Suprapubic skin (tissue), 4 donors: ENCODE data around the gene ACE. TPM values are rescaled to one million over a fixed set of nuclear protein-coding genes. Genes with fewer than 3 reads are reported as not detected.

ENCODE experiments used
- DNase-seq, 2 donors: peaks; one replicate each; pipeline ENCODE4 v3.0.0-alpha.2; 2019; ENCODE audit warnings: low spot score in 2 of 2
- H3K27ac ChIP-seq: fragments of 200-600 bp; sonication (generic); one replicate; pipeline ENCODE4 v1.5.1; 2019
- H3K27me3 ChIP-seq: fragments of 200-600 bp; sonication (generic); one replicate; pipeline ENCODE4 v1.5.1; 2019
- H3K36me3 ChIP-seq: fragments of 200-600 bp; sonication (generic); one replicate; pipeline ENCODE4 v1.5.1; 2019
- H3K4me1 ChIP-seq: fragments of 200-600 bp; sonication (generic); one replicate; pipeline ENCODE4 v1.5.1; 2019
- H3K4me3 ChIP-seq: fragments of 200-600 bp; sonication (generic); one replicate; pipeline ENCODE4 v1.5.1; 2019; ENCODE audit warnings: mild to moderate bottlenecking
- H3K9me3 ChIP-seq: fragments of 200-600 bp; sonication (generic); one replicate; pipeline ENCODE4 v1.5.1; 2019
- EP300 ChIP-seq: sonication (generic); formaldehyde crosslinking; IDR thresholded peaks from one replicate; pipeline ENCODE4 v1.6.1; 2017; ENCODE audit warnings: antibody characterized with exemption
- POLR2A ChIP-seq, 2 donors: fragments of 450-650 bp; IDR thresholded peaks; one replicate each; pipeline ENCODE4 v1.6.1; 2017; ENCODE audit warnings: antibody characterized with exemption in 2 of 2, mild to moderate bottlenecking in 2 of 2, moderate library complexity in 2 of 2
- POLR2AphosphoS5 ChIP-seq, 3 donors: sonication (generic); formaldehyde crosslinking; IDR thresholded peaks; one replicate each; pipeline ENCODE4 v1.6.1; 2017; ENCODE audit warnings: antibody characterized with exemption in 3 of 3
- WGBS: methylation state at CpG from one replicate; pipeline ENCODE4 v1.1.5; 2018; 5-methylcytosine and 5-hydroxymethylcytosine counted together
- total RNA-seq, 4 donors: library from RNA; depleted of rRNA; stranded (reverse); fragments of >200 nt; gene quantifications; one replicate each; pipeline ENCODE4 v1.1.0, GENCODE V29; 2016
- TF ChIP-seq, protein P1 (sequence below), 2 donors: fragments of 200-600 bp in 1 of 2; fragments of 450-650 bp in 1 of 2; sonication (generic) in 1 of 2; IDR thresholded peaks; one replicate each; pipeline ENCODE4 v1.5.1; 2016 to 2019; ENCODE audit warnings: antibody characterized with exemption in 2 of 2, mild to moderate bottlenecking in 1 of 2, moderate library complexity in 1 of 2

The ACE gene
- total RNA-seq, 4 donors from 2014 or later, result 0.79 to 6.3 (median 4.0) TPM

DNA sequence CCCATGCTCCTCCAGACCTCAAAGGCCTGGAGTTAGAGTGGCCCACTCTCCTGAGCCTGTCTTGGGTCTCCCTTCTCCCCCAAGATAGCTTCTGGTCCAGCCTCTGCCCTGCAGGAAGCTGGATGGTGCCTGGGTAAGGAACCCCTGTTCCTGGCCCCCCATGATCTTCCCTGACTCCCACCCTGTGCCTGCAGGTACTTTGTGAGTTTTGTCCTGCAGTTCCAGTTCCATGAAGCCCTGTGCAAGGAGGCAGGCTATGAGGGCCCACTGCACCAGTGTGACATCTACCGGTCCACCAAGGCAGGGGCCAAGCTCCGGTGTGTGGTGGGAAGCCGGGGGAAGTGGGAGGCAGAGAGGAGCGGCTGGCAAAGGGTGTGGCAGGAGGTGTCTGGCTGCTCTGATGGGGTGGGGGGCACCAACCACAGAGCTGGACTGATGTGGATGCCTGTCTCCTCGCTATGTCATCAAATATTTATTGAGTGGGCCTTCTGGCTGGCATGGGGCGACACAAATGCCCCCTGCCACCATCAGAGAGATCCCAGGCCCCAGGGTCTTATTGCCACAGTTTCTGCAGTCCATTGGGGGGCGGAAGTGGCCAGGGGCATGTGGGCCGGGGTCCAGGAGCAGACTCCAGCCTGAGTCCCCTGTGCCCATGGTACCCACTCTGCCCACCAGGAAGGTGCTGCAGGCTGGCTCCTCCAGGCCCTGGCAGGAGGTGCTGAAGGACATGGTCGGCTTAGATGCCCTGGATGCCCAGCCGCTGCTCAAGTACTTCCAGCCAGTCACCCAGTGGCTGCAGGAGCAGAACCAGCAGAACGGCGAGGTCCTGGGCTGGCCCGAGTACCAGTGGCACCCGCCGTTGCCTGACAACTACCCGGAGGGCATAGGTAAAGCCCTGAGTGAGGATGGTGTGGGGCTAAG lies 7.1 kb downstream of the ACE start:
- no peaks in the 10 kb centered on the region for H3K27me3 ChIP-seq
- WGBS, result no CpG with 5 or more reads among the region's 16 CpGs
- peaks cover 4% of the 10 kb centered on the region for H3K36me3 ChIP-seq
- H3K4me3 ChIP-seq, result no peak overlapping the region
- H3K9me3 ChIP-seq, result no peaks in the 10 kb centered on the region
- no peak for TF ChIP-seq POLR2A (IDR thresholded peaks at IDR 0.05)
- TF ChIP-seq EP300, result no peak
- no peak for TF ChIP-seq POLR2AphosphoS5 (IDR thresholded peaks at IDR 0.05)
- TF ChIP-seq, protein P1, sequence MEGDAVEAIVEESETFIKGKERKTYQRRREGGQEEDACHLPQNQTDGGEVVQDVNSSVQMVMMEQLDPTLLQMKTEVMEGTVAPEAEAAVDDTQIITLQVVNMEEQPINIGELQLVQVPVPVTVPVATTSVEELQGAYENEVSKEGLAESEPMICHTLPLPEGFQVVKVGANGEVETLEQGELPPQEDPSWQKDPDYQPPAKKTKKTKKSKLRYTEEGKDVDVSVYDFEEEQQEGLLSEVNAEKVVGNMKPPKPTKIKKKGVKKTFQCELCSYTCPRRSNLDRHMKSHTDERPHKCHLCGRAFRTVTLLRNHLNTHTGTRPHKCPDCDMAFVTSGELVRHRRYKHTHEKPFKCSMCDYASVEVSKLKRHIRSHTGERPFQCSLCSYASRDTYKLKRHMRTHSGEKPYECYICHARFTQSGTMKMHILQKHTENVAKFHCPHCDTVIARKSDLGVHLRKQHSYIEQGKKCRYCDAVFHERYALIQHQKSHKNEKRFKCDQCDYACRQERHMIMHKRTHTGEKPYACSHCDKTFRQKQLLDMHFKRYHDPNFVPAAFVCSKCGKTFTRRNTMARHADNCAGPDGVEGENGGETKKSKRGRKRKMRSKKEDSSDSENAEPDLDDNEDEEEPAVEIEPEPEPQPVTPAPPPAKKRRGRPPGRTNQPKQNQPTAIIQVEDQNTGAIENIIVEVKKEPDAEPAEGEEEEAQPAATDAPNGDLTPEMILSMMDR (IDR thresholded peaks at IDR 0.05), result no peak
- peaks cover 2% of the 10 kb centered on the region for H3K4me1 ChIP-seq
- DNase-seq, result no peak
- no peak overlapping the region for H3K27ac ChIP-seq

DNA sequence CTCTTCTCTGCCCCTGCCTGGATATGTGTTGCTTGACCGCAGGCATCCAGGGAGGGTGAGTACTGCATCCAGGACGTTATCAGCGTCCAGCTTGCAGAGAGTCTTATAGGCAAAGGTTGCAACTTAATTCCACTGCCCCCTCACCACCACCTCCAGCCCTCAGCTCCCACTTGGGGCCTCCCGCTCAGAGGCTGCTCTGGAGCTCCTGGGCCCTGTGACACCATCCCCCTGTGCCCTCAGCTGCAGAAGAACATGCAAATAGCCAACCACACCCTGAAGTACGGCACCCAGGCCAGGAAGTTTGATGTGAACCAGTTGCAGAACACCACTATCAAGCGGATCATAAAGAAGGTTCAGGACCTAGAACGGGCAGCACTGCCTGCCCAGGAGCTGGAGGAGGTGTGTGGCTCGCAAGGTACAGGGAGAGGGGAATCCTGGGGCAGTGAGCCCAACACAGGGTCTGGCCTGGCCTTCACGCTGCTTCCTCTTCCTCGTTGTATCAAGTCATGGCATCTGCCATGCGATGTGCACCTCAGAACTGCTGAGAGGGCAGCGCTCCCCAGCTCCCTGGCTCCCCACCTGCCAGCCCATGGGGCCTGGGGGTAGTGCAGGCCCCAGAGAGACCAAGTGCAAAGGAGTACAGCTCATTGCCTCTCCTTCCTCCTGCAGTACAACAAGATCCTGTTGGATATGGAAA lies 9.6 kb downstream of the ACE start:
- WGBS, result 74% methylated on average over 11 of the region's 12 CpGs
- peaks cover 4% of the 10 kb centered on the region for H3K36me3 ChIP-seq
- no peaks in the 10 kb centered on the region for H3K27me3 ChIP-seq
- no peaks in the 10 kb centered on the region for H3K9me3 ChIP-seq
- H3K4me1 ChIP-seq, result no peaks in the 10 kb centered on the region
- no peak for DNase-seq
- H3K27ac ChIP-seq, result no peak overlapping the region
- H3K4me3 ChIP-seq, result no peak overlapping the region
- TF ChIP-seq EP300, result no peak
- no peak for TF ChIP-seq POLR2AphosphoS5 (IDR thresholded peaks at IDR 0.05)
- no peak for TF ChIP-seq POLR2A (IDR thresholded peaks at IDR 0.05)
- TF ChIP-seq, protein P1 (IDR thresholded peaks at IDR 0.05), result no peak

DNA sequence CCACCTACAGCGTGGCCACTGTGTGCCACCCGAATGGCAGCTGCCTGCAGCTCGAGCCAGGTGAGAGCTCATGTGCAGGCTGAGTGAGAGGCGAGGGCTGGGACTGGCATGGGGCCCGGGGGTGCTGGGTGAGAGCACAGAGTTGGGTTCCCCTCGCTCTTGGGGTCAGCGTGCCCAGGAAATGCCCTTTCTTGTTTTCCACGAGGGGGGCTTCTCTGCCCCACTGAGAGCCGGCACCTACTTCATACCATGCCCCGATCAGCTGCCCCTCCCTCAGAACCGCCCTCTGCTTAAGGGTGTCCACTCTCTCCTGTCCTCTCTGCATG lies 10.1 kb downstream of the ACE start:
- no peak overlapping the region for H3K4me3 ChIP-seq
- H3K27ac ChIP-seq, result no peak overlapping the region
- TF ChIP-seq EP300, result no peak
- TF ChIP-seq, protein P1 (IDR thresholded peaks at IDR 0.05), result no peak
- TF ChIP-seq POLR2A (IDR thresholded peaks at IDR 0.05), result no peak
- TF ChIP-seq POLR2AphosphoS5 (IDR thresholded peaks at IDR 0.05), result no peak
- H3K36me3 ChIP-seq, result peaks cover 4% of the 10 kb centered on the region
- H3K27me3 ChIP-seq, result no peaks in the 10 kb centered on the region
- DNase-seq, result no peak
- no peaks in the 10 kb centered on the region for H3K4me1 ChIP-seq
- no peaks in the 10 kb centered on the region for H3K9me3 ChIP-seq
- 96% methylated on average over 4 of the region's 11 CpGs for WGBS

DNA sequence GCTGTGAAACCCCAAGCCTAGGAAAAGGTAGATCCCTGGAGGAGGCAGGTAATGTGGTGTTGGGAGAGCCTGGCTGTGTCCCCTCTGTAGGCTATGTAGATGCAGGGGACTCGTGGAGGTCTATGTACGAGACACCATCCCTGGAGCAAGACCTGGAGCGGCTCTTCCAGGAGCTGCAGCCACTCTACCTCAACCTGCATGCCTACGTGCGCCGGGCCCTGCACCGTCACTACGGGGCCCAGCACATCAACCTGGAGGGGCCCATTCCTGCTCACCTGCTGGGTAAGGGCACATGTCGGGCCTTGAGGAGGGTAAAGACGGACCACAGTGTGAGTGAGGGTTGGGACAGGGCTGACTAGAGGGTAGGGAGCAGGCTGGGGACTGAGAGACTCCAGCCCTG lies 12.0 kb downstream of the ACE start:
- Histone ChIP-seq H3K36me3 (peaks cover 4% of the 10 kb centered on the region), H3K4me3 (no peak overlapping the region), H3K4me1 (no peaks in the 10 kb centered on the region), H3K27me3 (no peaks in the 10 kb centered on the region), H3K27ac (no peak overlapping the region), H3K9me3 (no peaks in the 10 kb centered on the region)
- DNase-seq, result no peak
- 91% methylated on average over 6 of the region's 10 CpGs for WGBS
- TF ChIP-seq POLR2A (IDR thresholded peaks at IDR 0.05) (no peak), POLR2AphosphoS5 (IDR thresholded peaks at IDR 0.05) (no peak), EP300 (no peak)
- TF ChIP-seq, protein P1 (IDR thresholded peaks at IDR 0.05), result no peak

DNA sequence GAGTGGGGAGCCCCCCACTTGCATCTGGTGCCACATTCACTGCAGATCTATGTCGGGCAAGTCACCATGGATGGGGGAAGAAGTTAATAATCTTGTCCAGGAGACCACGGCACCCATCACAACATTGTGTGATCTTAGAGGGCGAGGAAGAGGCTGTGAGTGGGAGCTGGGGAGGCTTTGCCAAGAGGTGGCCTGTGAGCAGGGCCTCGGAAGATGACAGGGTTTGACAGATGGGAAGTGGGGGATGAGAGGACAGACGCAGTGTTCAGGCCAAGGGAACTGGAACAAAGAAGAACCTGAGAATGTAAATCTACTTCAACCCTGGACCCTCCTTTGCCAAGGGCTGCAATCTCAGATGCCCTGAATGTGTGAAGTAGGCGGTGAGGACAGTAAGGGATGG lies 12.4 kb downstream of the ACE start:
- TF ChIP-seq POLR2AphosphoS5 (IDR thresholded peaks at IDR 0.05), result no peak
- TF ChIP-seq, protein P1 (IDR thresholded peaks at IDR 0.05), result no peak
- TF ChIP-seq EP300, result no peak
- no peak for TF ChIP-seq POLR2A (IDR thresholded peaks at IDR 0.05)

More for the DNA sequence above, 12.4 kb downstream of the ACE start:
- Histone ChIP-seq H3K9me3 (no peaks in the 10 kb centered on the region), H3K4me1 (no peaks in the 10 kb centered on the region), H3K27ac (no peak overlapping the region), H3K4me3 (no peak overlapping the region), H3K27me3 (no peaks in the 10 kb centered on the region), H3K36me3 (peaks cover 2% of the 10 kb centered on the region)
- 83% methylated on average over 6 of the region's 6 CpGs for WGBS
- no peak for DNase-seq
